ENCODE results near the gene DEAF1. TPM values are rescaled to one million over a fixed set of nuclear protein-coding genes. Genes with fewer than 3 reads are reported as not detected.

Gene DEAF1
- total and polyA plus RNA-seq, 9 of the 15 experiments (the other 6 are each of a cell fraction or from before 2014, with no cell fraction given): 2.0 to 69.1 (median 26.8) TPM

- TF ChIP-seq VEZF1 (CRISPR knock-in tag; IDR thresholded peaks at IDR 0.05): no peak
- no peak for TF ChIP-seq ZNF280B (CRISPR knock-in tag; IDR thresholded peaks at IDR 0.05)
- no peak for TF ChIP-seq ATF6 (CRISPR knock-in tag; IDR thresholded peaks at IDR 0.05)
- TF ChIP-seq EP400 (IDR thresholded peaks at IDR 0.05): no peak
- no peak for TF ChIP-seq MTF1 (CRISPR knock-in tag; IDR thresholded peaks at IDR 0.05; ENCODE audit: borderline replicate concordance)
- no peak for TF ChIP-seq ARNT (IDR thresholded peaks at IDR 0.05)
- TF ChIP-seq ZBTB43 (CRISPR knock-in tag; IDR thresholded peaks at IDR 0.05): no peak
- no peak for TF ChIP-seq NONO (IDR thresholded peaks at IDR 0.05; ENCODE audit: low read depth in 2 of 2, low read length in 1 of 2)
- TF ChIP-seq THRAP3 (IDR thresholded peaks at IDR 0.05; ENCODE audit: borderline replicate concordance): no peak
- no peak for TF ChIP-seq GMEB1 (CRISPR knock-in tag; IDR thresholded peaks at IDR 0.05)
- TF ChIP-seq ZNF507 (tag; conservative IDR thresholded peaks at IDR 0.05): no peak
Measured at GRCh38 chr11:703506-703905, 8.5 kb upstream of the DEAF1 start (continued).
